Small intestine (tissue), 4 donors: ENCODE measurements around the gene CCDC142. TPM values are rescaled to one million over a fixed set of nuclear protein-coding genes. Genes with fewer than 3 reads are reported as not detected.

Source experiments
- polyA plus RNA-seq, 4 donors: library from polyadenylated mRNA; stranded (reverse) in 3 of 4; unstranded in 1 of 4; fragments of 200-250 nt in 3 of 4; fragments of 120-200 nt in 1 of 4; gene quantifications; one replicate each; pipeline versions ENCODE4 v1.2.1 to v1.2.3, GENCODE V29; 2013
- donor health status: healthy with polysubstance abuse.
- donor health status: Bipolar disorder and iron deficiency.
- donor health status: healthy.

The CCDC142 gene
- polyA plus RNA-seq, 4 donors, result 4.1 to 21.0 (median 8.4) TPM

Other genes starting within 250 kb of the CCDC142 start
- 1 to 10 TPM in 1 of 4 donors, under 1 TPM in 2, not detected in 1; 0.43 to 2.0 (median 0.59) TPM for gene SLC4A5, start 139.6 kb downstream of the CCDC142 start, polyA plus RNA-seq
- gene DCTN1, start 102.7 kb downstream of the CCDC142 start, polyA plus RNA-seq, result 10 to 100 TPM; 72.7 to 92.8 (median 77.9) TPM
- gene C2orf81, start 61.4 kb downstream of the CCDC142 start, polyA plus RNA-seq, result 1 to 10 TPM in 2 of 4 donors, under 1 TPM in 2; 0.22 to 2.5 (median 1.1) TPM
- 10 to 100 TPM in 1 of 4 donors, 1 to 10 TPM in 3; 1.6 to 11.2 (median 6.2) TPM for gene WDR54, start 61.3 kb downstream of the CCDC142 start, polyA plus RNA-seq
- 10 to 100 TPM; 51.1 to 94.1 (median 69.7) TPM for gene RTKN, start 41.1 kb downstream of the CCDC142 start, polyA plus RNA-seq
- gene INO80B, start 27.9 kb downstream of the CCDC142 start, polyA plus RNA-seq, result 10 to 100 TPM; 28.7 to 43.8 (median 35.8) TPM
- 10 to 100 TPM; 55.1 to 82.7 (median 66.4) TPM for gene WBP1, start 24.6 kb downstream of the CCDC142 start, polyA plus RNA-seq
- gene MOGS, start 17.6 kb downstream of the CCDC142 start, polyA plus RNA-seq, result 10 to 100 TPM; 38.4 to 66.1 (median 62.5) TPM
- 10 to 100 TPM; 46.7 to 75.1 (median 54.3) TPM for gene MRPL53, start 10.3 kb downstream of the CCDC142 start, polyA plus RNA-seq
- 10 to 100 TPM; 20.1 to 51.0 (median 27.1) TPM for gene TTC31, start 83 bp upstream of the CCDC142 start, polyA plus RNA-seq
- gene LBX2, start 16.6 kb upstream of the CCDC142 start, polyA plus RNA-seq, result 10 to 100 TPM in 1 of 4 donors, 1 to 10 TPM in 3; 2.3 to 37.5 (median 5.3) TPM
- gene PCGF1, start 24.7 kb upstream of the CCDC142 start, polyA plus RNA-seq, result 10 to 100 TPM; 13.2 to 23.5 (median 18.8) TPM
- gene TLX2, start 31.5 kb upstream of the CCDC142 start, polyA plus RNA-seq, result 1 to 10 TPM in 2 of 4 donors, not detected in 2; 1.5 to 5.4 TPM
- 100 to 1,000 TPM in 1 of 4 donors, 10 to 100 TPM in 3; 15.8 to 106 (median 39.6) TPM for gene DQX1, start 43.2 kb upstream of the CCDC142 start, polyA plus RNA-seq
- gene AUP1, start 46.7 kb upstream of the CCDC142 start, polyA plus RNA-seq, result 100 to 1,000 TPM; 136 to 237 (median 190) TPM
- gene HTRA2, start 46.9 kb upstream of the CCDC142 start, polyA plus RNA-seq, result 10 to 100 TPM; 20.4 to 42.3 (median 28.1) TPM
- 1 to 10 TPM in 2 of 4 donors, under 1 TPM in 2; 0.22 to 2.9 (median 1.3) TPM for gene LOXL3, start 70.9 kb upstream of the CCDC142 start, polyA plus RNA-seq
- 10 to 100 TPM in 2 of 4 donors, 1 to 10 TPM in 2; 5.5 to 17.7 (median 12.5) TPM for gene DOK1, start 71.7 kb upstream of the CCDC142 start, polyA plus RNA-seq
- gene M1AP, start 165.3 kb upstream of the CCDC142 start, polyA plus RNA-seq, result under 1 TPM in 2 of 4 donors, not detected in 2; 0.12 to 0.13 TPM
- 1 to 10 TPM in 2 of 4 donors, under 1 TPM in 1, not detected in 1; 0.27 to 2.4 (median 1.0) TPM for gene SEMA4F, start 171.2 kb upstream of the CCDC142 start, polyA plus RNA-seq